HG03565 (cell line): ENCODE data around the gene KRTAP4-8.
"Not testable (repeated sequence)": the region's sequence is repeated elsewhere in the genome, so short reads cannot be mapped to it uniquely, and the experiment has no call there.

Experiments used
- ATAC-seq: cut with Tn5 transposase; IDR thresholded peaks from one replicate; pipeline ENCODE4 v1.9.1; 2021; ENCODE audit warnings: mild to moderate bottlenecking, moderate library complexity; ENCODE audit not compliant: unreplicated experiment

The KRTAP4-8 gene

GRCh38 chr17:41098042-41098441, at the start of gene KRTAP4-8:
KRTAP4-8 (minus strand) TSS chr17:41098142; CDS start chr17:41098084, 58 bp downstream.
- ATAC-seq: no peak

GRCh38 chr17:41145261-41145660, 47.3 kb upstream of the KRTAP4-8 start:
- ATAC-seq: no peak

GRCh38 chr17:41144846-41145245, 46.9 kb upstream of the KRTAP4-8 start:
- ATAC-seq: no peak

- no peak for ATAC-seq
Observed at GRCh38 chr17:41141361-41141760, 43.4 kb upstream of the KRTAP4-8 start.

- ATAC-seq: no peak
Observed at GRCh38 chr17:41140360-41141131, 42.6 kb upstream of the KRTAP4-8 start, which contains the start of gene KRTAP4-6. KRTAP4-6 (minus strand) TSS chr17:41140544; CDS start chr17:41140487, 57 bp downstream.

GRCh38 chr17:41139865-41140264, 41.9 kb upstream of the KRTAP4-8 start:
- not testable (repeated sequence) for ATAC-seq

GRCh38 chr17:41133880-41134735, 36.2 kb upstream of the KRTAP4-8 start:
- no peak for ATAC-seq

GRCh38 chr17:41131979-41132378, 34.0 kb upstream of the KRTAP4-8 start:
- no peak for ATAC-seq

GRCh38 chr17:41127371-41127770, 29.4 kb upstream of the KRTAP4-8 start:
- no peak for ATAC-seq

- no peak for ATAC-seq
Observed at GRCh38 chr17:41126412-41126811, 28.5 kb upstream of the KRTAP4-8 start.

GRCh38 chr17:41125064-41125463, 27.1 kb upstream of the KRTAP4-8 start:
- no peak for ATAC-seq

- not testable (repeated sequence) for ATAC-seq
Observed at GRCh38 chr17:41123991-41124371, 26.0 kb upstream of the KRTAP4-8 start, which contains the start of gene KRTAP4-12. KRTAP4-12 (minus strand) TSS chr17:41124182; CDS start chr17:41124122, 60 bp downstream.

- ATAC-seq: not testable (repeated sequence)
Observed at GRCh38 chr17:41123292-41123990, 25.5 kb upstream of the KRTAP4-8 start.

- ATAC-seq: no peak
Observed at GRCh38 chr17:41121742-41122141, 23.8 kb upstream of the KRTAP4-8 start.

- ATAC-seq: not testable (repeated sequence)
Observed at GRCh38 chr17:41119696-41120690, 22.1 kb upstream of the KRTAP4-8 start.

GRCh38 chr17:41118721-41119120, 20.8 kb upstream of the KRTAP4-8 start:
- no peak for ATAC-seq

GRCh38 chr17:41117846-41118386, 20.0 kb upstream of the KRTAP4-8 start, which contains the start of gene KRTAP4-11:
KRTAP4-11 (minus strand) TSS chr17:41118373; CDS start chr17:41118315, 58 bp downstream.
- not testable (repeated sequence) for ATAC-seq

- no peak for ATAC-seq
Observed at GRCh38 chr17:41116297-41116696, 18.4 kb upstream of the KRTAP4-8 start.

GRCh38 chr17:41111151-41111885, 13.4 kb upstream of the KRTAP4-8 start:
- ATAC-seq: no peak
